PC-3 (cell line): Measurements from ENCODE around the gene MPG. TPM values are rescaled to one million over a fixed set of nuclear protein-coding genes. Genes with fewer than 3 reads are reported as not detected.
"Not testable (repeated sequence)": the region's sequence is repeated elsewhere in the genome, so short reads cannot be mapped to it uniquely, and the experiment has no call there.

Source experiments
- ATAC-seq: fragments of 200-7000 bp; cut with Tn5 transposase; 2 replicates; pipeline ENCODE4 v1.9.1; 2020; ENCODE audit warnings: mild to moderate bottlenecking, moderate library complexity
- BruUV-seq: library from RNA; stranded (reverse); fragments of 400-500 nt; replicated peaks from 2 replicates; lab custom pipeline; 2021; lab: Mats Ljungman, UMichigan
- CTCF ChIA-PET: fragments of 300-600 bp; sonication (Branson Sonifier 250); formaldehyde crosslinking; loops from one replicate; lab custom pipeline; 2022; ENCODE audit warnings: antibody characterized with exemption; lab: Charles Lee
- POLR2A ChIA-PET: fragments of 300-600 bp; sonication (Branson Sonifier 250); formaldehyde crosslinking; loops from one replicate; lab custom pipeline; 2022; ENCODE audit warnings: antibody characterized with exemption; ENCODE audit not compliant: unreplicated experiment; lab: Charles Lee
- DNase-seq: peaks from one replicate; pipeline ENCODE4 v3.0.0-alpha.2; 2015
- H2AFZ ChIP-seq: fragments of 300-600 bp; sonication (generic); 2 replicates; pipeline ENCODE4 v1.6.0; 2016; ENCODE audit warnings: antibody characterized with exemption, low read length
- H3F3A ChIP-seq: fragments of 300-600 bp; sonication (generic); one replicate; pipeline ENCODE4 v1.6.0; 2017; ENCODE audit warnings: antibody characterized with exemption, low read length, control low read depth, mild to moderate bottlenecking; ENCODE audit not compliant: unreplicated experiment
- H3K27ac ChIP-seq: fragments of 300-600 bp; sonication (generic); 2 replicates; pipeline ENCODE4 v1.5.1; 2016; ENCODE audit warnings: mild to moderate bottlenecking, low read length
- H3K27me3 ChIP-seq: fragments of 300-600 bp; sonication (generic); 2 replicates; pipeline ENCODE4 v1.6.1; 2016; ENCODE audit warnings: low read length, mixed read lengths
- H3K36me3 ChIP-seq: fragments of 300-600 bp; sonication (generic); 2 replicates; pipeline ENCODE4 v1.6.1; 2016; ENCODE audit warnings: low read depth, mixed run types, low read length, mixed read lengths
- H3K4me1 ChIP-seq: fragments of 300-600 bp; sonication (generic); 2 replicates; pipeline ENCODE4 v1.5.1; 2016; ENCODE audit warnings: low read length; ENCODE audit not compliant: insufficient read depth
- H3K4me2 ChIP-seq: fragments of 300-600 bp; sonication (generic); 2 replicates; pipeline ENCODE4 v1.6.0; 2016; ENCODE audit warnings: low read length
- H3K4me3 ChIP-seq: fragments of 300-600 bp; sonication (generic); 2 replicates; pipeline ENCODE4 v1.5.1; 2016; ENCODE audit warnings: mild to moderate bottlenecking, low read length, mixed read lengths
- H3K79me2 ChIP-seq: fragments of 300-600 bp; sonication (generic); 2 replicates; pipeline ENCODE4 v1.6.1; 2017; ENCODE audit warnings: low read length, mixed read lengths
- H3K9ac ChIP-seq: fragments of 300-600 bp; sonication (generic); 2 replicates; pipeline ENCODE4 v1.6.0; 2016; ENCODE audit warnings: mild to moderate bottlenecking, low read length
- H3K9me2 ChIP-seq: fragments of 300-600 bp; sonication (generic); replicated peaks from 2 replicates; pipeline ENCODE4 v1.6.1; 2016; ENCODE audit warnings: mixed run types, low read length, mixed read lengths
- H3K9me3 ChIP-seq: fragments of 300-600 bp; sonication (generic); 2 replicates; pipeline ENCODE4 v1.6.1; 2016; ENCODE audit warnings: low read length, mixed read lengths
- H4K20me1 ChIP-seq: fragments of 300-600 bp; sonication (generic); 2 replicates; pipeline ENCODE4 v1.6.1; 2016; ENCODE audit warnings: low read length, mixed read lengths
- EZH2 ChIP-seq: fragments of 300-600 bp; sonication (generic); IDR thresholded peaks from one replicate; pipeline ENCODE4 v1.6.1; 2017; ENCODE audit warnings: antibody characterized with exemption, mild to moderate bottlenecking, low read length; ENCODE audit not compliant: unreplicated experiment
- EZH2phosphoT487 ChIP-seq: fragments of 300-600 bp; sonication (generic); IDR thresholded peaks from 2 replicates; pipeline ENCODE4 v1.6.1; 2018; ENCODE audit warnings: mild to moderate bottlenecking, antibody characterized with exemption, low read length, borderline replicate concordance
- intact Hi-C: fragments of 100-400 bp; cut with micrococcal nuclease; formaldehyde crosslinking; loops from 2 replicates; pipeline ENCODE4 v1.9.0; 2023
- total RNA-seq: library from RNA; depleted of rRNA; stranded (reverse); fragments of >200 nt; gene quantifications from 2 replicates; pipeline ENCODE4 v1.2.3, GENCODE V29; 2014
- TF ChIP-seq, protein P1 (sequence below): fragments of 300-600 bp; sonication (generic); conservative IDR thresholded peaks from 2 replicates; pipeline ENCODE4 v1.5.1; 2017; ENCODE audit warnings: antibody characterized with exemption, low read depth, mild to moderate bottlenecking, low read length

The MPG gene
- total RNA-seq, 1 experiment from 2014 or later: 147 TPM

DNA sequence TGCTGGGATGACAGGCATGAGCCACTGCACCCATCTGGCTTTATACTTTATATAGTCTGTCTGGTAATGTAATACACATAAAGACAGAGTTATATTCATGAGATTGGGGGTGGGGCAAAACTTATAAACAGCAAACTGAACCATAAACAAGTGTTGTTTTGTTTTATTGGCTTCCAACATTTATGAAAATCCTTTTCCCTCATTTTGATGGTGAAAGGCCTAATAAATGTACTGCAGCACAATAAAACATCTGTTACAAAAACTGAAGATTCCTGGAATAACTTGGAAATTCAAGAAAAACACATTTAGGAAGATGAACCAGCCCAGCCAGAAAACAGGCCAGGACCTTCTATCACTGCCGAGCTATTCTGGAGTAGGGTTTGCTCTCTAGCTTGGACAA, 44.3 kb downstream of the MPG start:
- Histone ChIP-seq H3K27ac (no peak overlapping the region), H3K4me1 (no peaks in the 10 kb centered on the region), H3K4me3 (no peak overlapping the region), H3K9me2 (no peaks in the 10 kb centered on the region), H3K9me3 (no peaks in the 10 kb centered on the region), H4K20me1 (no peaks in the 10 kb centered on the region), H3K36me3 (no peaks in the 10 kb centered on the region), H3K9ac (no peak overlapping the region), H3K27me3 (no peaks in the 10 kb centered on the region), H3F3A (no peaks in the 10 kb centered on the region), H3K4me2 (no peak overlapping the region), H3K79me2 (no peaks in the 10 kb centered on the region), H2AFZ (no peak overlapping the region)
- intact Hi-C loops: no loop called here
- ATAC-seq (no peak), DNase-seq (no peak)
- CTCF ChIA-PET: no interaction called here
- BruUV-seq: no TSS peak
- TF ChIP-seq EZH2phosphoT487 (no peak), EZH2 (no peak)
- TF ChIP-seq, protein P1, sequence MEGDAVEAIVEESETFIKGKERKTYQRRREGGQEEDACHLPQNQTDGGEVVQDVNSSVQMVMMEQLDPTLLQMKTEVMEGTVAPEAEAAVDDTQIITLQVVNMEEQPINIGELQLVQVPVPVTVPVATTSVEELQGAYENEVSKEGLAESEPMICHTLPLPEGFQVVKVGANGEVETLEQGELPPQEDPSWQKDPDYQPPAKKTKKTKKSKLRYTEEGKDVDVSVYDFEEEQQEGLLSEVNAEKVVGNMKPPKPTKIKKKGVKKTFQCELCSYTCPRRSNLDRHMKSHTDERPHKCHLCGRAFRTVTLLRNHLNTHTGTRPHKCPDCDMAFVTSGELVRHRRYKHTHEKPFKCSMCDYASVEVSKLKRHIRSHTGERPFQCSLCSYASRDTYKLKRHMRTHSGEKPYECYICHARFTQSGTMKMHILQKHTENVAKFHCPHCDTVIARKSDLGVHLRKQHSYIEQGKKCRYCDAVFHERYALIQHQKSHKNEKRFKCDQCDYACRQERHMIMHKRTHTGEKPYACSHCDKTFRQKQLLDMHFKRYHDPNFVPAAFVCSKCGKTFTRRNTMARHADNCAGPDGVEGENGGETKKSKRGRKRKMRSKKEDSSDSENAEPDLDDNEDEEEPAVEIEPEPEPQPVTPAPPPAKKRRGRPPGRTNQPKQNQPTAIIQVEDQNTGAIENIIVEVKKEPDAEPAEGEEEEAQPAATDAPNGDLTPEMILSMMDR: no peak
- POLR2A ChIA-PET: no interaction called here

DNA sequence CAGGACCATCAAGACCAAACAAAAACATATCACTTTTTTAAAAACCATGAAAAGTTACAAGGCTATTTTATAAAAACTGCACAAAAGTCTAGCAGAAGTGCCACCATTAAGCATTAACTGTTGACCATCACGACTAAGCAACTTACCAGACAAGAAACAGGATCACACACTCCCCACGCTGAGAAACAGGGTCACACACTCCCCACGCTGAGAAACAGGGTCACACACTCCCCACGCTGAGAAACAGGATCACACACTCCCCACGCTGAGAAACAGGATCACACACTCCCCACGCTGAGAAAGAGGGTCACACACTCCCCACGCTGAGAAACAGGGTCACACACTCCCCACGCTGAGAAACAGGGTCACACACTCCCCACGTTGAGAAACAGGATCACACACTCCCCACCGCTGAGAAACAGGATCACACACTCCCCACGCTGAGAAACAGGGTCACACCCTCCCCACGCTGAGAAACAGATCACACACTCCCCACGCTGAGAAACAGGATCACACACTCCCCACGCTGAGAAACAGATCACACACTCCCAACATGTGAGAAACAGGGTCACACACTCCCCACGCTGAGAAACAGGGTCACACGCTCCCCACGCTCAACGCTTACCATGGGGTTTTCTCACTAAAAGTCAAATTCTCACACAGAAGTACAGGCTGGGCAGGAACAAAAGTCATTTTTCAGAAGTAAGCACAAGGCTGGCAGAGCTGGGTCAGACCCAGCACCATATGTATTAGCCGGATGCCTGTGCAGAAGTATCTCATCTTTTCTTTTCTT, 45.7 kb downstream of the MPG start:
- CTCF ChIA-PET, POLR2A ChIA-PET, H3K9me2 ChIP-seq, BruUV-seq, ATAC-seq, H3K79me2 ChIP-seq, H3K9ac ChIP-seq, H3K36me3 ChIP-seq, H3K9me3 ChIP-seq, H3K27ac ChIP-seq, H3K27me3 ChIP-seq, H2AFZ ChIP-seq, H3K4me1 ChIP-seq, H3F3A ChIP-seq, H3K4me3 ChIP-seq, H3K4me2 ChIP-seq, H4K20me1 ChIP-seq, DNase-seq, intact Hi-C loops: not testable (repeated sequence)

DNA sequence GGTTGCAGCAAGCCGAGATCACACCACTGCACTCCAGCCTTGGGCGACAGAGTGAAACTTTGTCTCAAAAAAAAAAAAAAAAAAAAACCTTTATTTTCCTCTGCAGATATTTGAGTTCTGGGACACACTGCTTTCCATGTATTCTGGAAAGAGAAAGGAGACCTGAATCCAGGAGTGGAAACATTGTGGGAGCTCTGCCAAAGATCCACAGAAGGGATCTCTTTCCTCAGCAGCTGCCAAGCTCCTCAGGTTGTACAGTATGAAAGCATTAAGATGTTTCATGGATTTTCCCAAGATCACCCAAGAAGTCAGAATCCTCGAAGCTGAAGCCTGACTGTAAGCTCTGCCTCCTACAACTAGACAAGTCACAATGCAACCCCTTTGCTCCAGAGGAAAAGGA, 47.0 kb downstream of the MPG start:
- Histone ChIP-seq H3K4me3 (no peak overlapping the region), H4K20me1 (no peaks in the 10 kb centered on the region), H2AFZ (no peak overlapping the region), H3K9me3 (no peaks in the 10 kb centered on the region), H3K4me2 (no peak overlapping the region), H3K27ac (no peak overlapping the region), H3K36me3 (no peaks in the 10 kb centered on the region), H3K27me3 (no peaks in the 10 kb centered on the region), H3K9me2 (no peaks in the 10 kb centered on the region), H3K79me2 (peaks cover 5% of the 10 kb centered on the region; the same call in 1 of the 2 replicates), H3K4me1 (no peaks in the 10 kb centered on the region), H3K9ac (no peak overlapping the region), H3F3A (no peaks in the 10 kb centered on the region)
- TF ChIP-seq, protein P1: no peak
- TF ChIP-seq EZH2phosphoT487 (no peak), EZH2 (no peak)
- ATAC-seq (no peak), DNase-seq (no peak)
- POLR2A ChIA-PET: no interaction called here
- intact Hi-C loops: no loop called here
- CTCF ChIA-PET: interaction anchor here (0.7 kb wide), 1 partner anchor 237 kb away, joined by 10 read pairs; no protein-coding TSS in a partner anchor
- no TSS peak for BruUV-seq
